COR-L47 (cell line): ENCODE measurements around the gene TEAD1.

ENCODE experiments used
- DNase-seq: peaks from one replicate; lab custom pipeline; 2025; lab: John Stamatoyannopoulos, UW

Gene TEAD1

GRCh38 chr11:12673924-12674570, at the start of gene TEAD1:
Gene TEAD1, plus strand, starts transcription at chr11:12674421.
- peak; percentile 90 for DNase-seq

GRCh38 chr11:12624595-12624994, 49.6 kb upstream of the TEAD1 start:
- no peak for DNase-seq

DNA sequence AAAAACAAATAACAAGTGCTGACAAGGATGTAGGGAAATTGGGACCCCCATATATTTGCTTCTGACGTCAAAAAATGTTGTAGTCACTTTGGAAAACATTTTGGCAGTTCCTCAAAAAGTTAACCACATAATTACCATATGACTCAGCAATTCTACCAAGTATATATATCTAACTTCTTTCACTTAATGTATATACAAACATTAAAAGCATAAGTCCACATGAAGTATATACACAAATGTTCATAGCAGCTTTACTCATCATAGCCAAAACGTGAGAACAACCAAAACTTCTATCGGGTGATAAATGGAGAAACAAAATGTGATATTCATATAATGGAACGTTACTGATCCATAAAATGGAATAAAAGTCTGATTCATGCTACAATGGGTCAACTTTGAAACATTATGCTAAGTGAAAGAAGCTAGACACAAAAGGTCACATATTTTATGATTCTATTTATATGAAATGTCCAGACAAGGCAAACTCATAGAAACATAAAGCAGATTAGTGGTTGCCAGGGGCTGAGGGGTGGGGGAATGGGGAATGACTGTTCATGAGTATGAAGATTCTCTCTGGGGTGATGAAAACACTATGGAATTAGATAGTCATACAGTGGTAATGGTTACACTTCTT, 48.7 kb upstream of the TEAD1 start:
- no peak for DNase-seq

- DNase-seq = no peak
Observed at GRCh38 chr11:12626616-12627015, 47.6 kb upstream of the TEAD1 start.

GRCh38 chr11:12628314-12628713, 45.9 kb upstream of the TEAD1 start:
- DNase-seq = no peak

DNA sequence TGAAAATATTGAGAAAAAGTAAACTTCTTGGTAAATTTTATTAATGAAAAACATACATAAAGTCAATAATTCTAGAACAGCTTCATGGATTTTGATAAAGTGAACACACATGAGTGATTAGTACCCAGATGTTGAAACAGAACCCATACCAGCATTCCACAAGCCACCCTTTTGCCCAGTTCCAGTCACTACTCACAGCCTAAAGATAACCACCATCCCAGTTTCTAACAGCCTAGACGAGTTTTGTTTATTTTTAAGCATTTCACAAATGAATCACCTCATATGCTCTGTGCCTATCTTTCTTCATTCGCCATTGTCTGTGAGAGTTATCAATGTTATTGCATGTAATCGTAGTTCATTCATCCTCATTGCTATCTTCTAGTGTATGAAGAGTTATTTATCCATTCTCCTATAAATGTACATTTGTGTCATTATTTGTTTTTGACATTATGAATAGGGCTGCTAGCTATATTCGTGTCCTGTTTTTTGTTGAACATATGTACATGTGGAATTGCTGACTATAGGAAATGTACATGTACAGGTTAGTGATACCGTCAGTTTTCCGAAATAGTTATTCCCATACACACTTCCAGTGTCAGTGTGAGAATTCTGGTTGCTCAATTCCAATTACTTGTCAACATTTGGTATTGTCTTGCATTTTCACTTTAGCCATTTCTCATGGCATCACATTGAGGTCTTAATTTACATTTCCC, 44.5 kb upstream of the TEAD1 start:
- DNase-seq = no peak

DNA sequence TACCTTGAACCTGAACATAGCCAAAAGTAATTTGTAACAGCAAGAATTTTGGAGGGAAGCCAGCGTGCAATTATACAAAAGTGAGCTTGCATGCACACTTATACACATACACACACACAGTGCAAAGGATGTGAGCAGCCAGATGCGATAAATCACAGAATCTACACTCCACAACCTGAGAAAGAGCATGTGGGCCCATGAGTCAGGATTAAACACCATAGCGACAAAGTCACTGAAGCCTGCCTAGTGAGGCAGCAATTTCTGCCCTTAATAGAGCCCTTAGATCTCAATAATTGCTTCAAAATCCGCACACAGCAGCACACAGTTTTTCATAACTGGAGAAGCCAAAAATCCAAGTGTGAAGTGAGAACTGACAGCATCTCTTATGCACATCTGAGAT, 42.6 kb upstream of the TEAD1 start:
- no peak for DNase-seq

DNA sequence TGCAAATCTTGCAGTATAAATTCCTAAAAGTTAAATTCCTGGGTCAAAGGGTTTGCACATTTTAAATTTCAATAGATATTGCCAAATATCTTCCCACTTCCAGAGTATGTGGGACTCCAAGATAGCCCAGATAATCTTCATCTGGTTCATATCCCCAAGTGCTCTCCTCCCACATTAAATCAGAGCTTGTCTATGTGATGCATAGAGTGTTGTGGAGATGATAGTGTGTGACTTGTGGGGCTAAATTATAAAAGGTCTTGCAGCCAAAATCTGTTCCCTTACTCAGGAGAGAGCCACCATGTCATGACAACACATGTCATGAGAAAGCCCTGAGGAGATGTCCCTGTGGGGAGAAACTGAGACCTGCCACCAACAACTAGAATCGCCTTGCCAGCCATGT, 39.9 kb upstream of the TEAD1 start:
- no peak for DNase-seq

DNA sequence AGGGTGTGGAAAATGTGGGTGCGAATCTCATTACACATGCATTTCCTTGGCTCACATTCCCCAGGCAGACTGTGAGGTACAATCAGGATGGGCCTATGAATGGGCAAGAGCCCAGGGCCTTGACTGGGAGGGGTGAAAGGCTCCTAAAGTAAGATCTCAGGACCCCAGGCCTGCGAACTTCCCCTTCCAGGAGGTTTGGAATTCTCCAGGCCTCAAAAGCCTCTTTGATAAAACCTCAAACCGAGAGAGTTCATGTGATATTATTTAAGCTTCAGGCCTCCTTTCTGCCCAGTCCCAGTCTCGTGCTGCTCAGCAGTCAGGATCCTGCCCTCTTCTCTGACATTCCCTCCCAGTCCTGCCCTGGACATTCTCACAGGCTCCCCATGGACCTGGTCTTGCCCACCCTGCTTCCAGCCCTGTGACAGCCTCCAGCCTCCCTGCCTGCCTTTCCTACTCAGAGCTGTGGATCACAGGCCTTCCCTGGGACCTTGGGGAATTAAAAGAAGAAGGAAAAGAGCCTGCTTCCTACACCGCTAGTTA, 37.3 kb upstream of the TEAD1 start:
- DNase-seq = no peak

GRCh38 chr11:12639388-12639787, 34.8 kb upstream of the TEAD1 start:
- no peak for DNase-seq

DNA sequence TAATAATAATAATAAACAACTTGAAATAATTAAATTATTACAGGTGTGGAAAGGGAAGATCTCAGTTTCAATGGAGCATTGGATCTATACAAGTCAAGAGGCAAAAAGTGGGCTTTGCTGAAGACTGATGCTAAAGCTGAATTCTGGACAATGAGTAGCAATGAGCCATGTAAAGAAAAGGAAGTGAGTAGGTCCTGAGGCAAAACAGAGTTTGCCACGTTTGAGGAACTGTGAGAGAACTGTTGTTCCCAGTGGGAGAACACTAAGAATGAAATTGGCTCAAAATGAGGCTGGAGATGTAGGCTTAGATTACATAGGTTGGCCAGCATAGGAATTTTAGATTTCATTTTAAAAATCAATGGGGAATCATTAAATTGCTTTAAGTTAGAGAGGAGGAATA, 33.9 kb upstream of the TEAD1 start:
- no peak for DNase-seq

DNA sequence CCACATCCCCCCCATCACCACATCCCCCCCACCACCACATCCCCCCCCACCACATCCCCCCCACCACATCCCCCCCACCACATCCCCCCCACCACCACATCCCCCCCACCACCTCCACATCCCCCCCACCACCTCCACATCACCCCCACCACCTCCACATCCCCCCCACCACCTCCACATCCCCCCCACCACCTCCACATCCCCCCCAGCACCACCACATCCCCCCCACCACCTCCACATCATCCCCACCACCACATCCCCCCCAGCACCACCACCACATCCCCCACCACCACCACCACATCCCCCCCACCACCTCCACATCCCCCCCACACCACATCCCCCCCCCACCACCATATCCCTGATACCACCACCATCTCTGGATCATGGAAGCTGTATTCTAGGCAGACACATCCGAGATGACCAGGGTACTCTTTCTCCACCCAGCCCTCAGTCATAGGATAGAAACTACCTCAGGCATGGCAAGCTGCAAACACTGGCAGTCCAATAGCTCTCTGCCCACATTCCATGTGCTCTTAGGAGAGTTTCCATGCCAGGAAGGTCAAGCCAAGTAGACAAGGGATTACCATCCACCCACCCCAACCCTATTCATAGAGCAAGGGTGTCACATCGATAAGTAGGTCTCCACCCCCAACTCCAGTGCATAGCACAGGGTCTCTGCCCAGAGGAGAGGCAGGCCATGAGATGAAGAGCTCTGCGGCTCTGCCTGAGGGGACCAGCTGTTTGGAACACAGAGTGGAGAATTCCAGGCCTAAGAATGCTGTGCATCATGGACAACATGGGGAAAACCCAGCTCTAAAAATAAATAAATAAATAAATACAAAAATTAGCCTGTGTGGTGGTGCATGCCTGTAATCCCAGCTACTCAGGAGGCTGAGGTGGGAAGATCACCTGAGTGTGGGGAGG, 33.0 kb upstream of the TEAD1 start:
- no peak for DNase-seq

DNA sequence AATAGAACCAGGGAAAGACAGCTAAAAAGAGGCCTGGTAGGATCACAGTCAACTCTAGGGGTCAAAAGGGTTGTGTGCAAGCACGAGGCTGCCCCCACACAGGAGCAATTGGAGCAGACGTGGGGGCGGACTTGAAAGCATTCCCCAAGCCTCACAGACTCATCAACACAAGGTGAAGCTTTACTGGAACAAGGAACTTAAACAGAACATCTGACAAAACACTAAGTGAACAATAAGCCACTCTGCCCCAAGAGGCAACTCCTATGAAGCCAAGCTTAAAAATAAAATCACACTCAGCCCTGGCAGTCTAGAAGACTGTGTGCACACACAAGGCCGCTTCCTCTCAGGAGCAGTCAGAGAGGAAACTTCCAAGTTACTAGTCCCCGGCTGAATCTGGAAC, 32.2 kb upstream of the TEAD1 start:
- no peak for DNase-seq

DNA sequence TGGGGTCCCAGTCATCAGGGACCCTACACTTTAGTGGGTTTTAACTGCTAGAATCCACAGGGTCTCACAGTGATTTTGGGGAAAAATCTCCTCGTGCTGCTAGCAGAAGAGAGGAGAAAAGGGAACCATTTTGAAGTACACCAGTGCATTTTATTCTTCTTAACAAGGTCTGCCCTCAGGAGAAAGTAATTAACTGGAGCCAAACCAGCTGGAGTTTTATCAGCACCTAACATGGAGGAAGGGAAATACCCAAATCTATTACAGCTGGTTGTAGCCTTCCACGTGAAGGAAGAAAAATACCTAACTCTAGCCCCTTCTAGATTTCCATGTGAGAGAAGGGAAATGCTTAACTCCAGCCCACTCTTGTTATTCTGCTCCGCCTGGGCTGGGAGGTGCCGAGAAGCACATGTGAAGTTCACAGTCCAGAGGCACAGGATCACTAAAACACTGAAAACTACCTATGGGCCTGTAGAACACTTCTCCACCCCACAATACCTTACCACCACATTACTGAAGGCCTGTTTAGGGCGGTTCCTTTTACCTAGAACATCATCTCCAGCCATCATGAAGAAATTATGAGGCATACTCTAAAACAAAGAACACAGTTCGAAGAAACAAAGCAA, 31.3 kb upstream of the TEAD1 start:
- no peak for DNase-seq

- DNase-seq = no peak
Observed at GRCh38 chr11:12646478-12646877, 27.7 kb upstream of the TEAD1 start.

GRCh38 chr11:12653729-12654128, 20.5 kb upstream of the TEAD1 start:
- DNase-seq = no peak

- no peak for DNase-seq
Observed at GRCh38 chr11:12655842-12656241, 18.4 kb upstream of the TEAD1 start.

DNA sequence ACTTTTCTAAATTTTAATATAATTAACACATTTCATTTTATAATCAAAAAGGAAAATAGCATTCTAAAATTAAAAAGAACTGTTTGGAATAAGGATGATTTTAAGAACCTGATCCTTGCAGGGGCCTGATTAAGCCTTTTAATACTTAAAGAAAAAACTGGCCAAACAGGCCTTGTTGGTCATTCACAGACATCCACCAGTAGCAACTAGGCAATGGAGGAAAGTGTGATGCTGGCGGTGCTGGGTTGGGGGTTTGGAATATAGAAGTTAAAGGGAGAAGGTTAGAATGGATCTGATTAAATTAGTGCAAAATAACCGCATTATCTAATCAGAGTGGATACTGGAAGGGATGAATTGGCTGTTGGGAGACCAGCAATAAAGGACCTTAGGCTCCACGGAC, 16.9 kb upstream of the TEAD1 start:
- no peak for DNase-seq

DNA sequence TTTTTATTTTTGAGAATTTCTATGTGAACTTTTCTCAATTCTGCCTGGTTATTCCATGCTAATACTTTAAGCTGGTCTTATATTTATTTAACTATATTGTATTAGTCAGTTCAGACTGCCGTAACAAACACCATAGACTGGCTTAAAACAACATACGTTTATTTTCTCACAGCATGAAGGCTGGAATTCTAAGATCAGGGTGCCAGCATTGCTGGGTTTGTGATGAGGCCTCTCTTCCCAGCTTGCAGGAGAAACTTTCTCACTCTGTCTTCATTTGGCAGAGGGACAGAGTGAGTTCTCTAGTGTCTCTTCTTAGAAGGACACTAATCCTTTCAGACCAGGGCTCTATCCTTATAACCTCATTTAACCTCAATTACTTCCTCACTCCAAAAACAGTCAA, 16.2 kb upstream of the TEAD1 start:
- DNase-seq = no peak

GRCh38 chr11:12662101-12662689, 12.0 kb upstream of the TEAD1 start:
- DNase-seq = no peak

DNA sequence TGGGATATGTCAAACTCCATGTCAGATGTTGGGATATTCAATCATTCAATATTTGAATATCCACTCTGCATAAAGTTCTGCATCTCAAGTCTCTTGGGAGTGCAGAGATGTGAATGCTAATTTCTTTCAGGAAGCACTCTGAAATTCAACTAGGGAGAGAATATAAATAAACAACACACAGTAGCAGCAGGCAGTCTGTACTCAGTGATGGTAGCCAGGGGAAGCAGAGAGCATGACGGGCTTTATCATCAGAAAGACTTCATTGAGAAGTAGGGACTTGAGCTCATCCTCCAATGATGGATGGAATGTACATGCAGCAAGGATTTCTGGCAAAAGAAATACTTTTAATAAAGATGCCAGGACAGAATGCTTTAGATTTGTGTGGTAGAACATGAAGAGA, 9.8 kb upstream of the TEAD1 start:
- DNase-seq = no peak
